Measurements from ENCODE around the gene GPR139.

DNA sequence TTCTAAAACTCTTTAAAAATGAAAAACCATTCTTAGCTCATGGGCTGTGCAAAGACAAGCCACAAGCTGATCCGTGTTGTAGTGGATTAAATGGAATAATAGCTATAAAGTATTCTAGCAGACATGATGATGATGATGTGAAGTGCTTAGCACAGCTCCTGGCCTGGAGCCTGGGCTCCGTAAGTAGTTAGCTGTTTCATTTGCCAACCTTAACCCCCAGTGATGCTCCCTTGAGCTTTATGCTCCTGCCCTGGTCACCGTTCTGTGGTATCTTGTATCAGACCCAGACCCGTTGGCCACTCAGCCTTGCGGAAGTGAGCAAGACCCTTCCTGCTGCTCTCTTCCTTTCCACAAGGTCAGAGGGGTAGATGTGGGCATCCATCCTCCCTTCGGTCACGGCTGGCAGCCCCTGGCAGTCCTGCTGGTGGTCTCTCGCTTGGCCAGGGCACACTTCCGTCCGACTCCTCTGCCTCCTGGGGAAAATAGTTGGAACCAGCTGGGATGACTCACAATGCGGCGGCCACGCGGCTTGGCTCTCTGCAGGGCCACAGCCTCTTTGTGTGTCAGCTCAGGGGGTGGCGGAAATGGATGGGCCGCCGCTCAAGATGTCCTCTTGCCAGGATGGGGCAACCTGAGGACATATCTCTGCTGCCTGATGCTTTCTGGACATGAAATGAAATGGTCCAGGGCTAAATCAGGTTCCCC lies 79.1 kb downstream of the GPR139 start:
- TF ChIP-seq YY1 (IDR thresholded peaks at IDR 0.05; ENCODE audit: insufficient read depth, insufficient read length) = no peak
- TF ChIP-seq SUZ12 (IDR thresholded peaks at IDR 0.05; ENCODE audit: extremely low read depth, insufficient read depth, insufficient read length) = no peak
- TF ChIP-seq ZNF274 (IDR thresholded peaks at IDR 0.05; ENCODE audit: low read depth, low read length) = no peak
